Right kidney (tissue), 9 donors: ENCODE results near the gene ASPN.

Experiments
- DNase-seq: peaks from one replicate; pipeline ENCODE4 v3.0.0-alpha.2; 2016
- long read RNA-seq, 8 donors: transcript quantifications; one replicate each; lab custom pipeline, GENCODE V29; 2026

The ASPN gene
- long read RNA-seq, donor 1, partial matches to known transcripts, result 0 of 5 reads
- long read RNA-seq, donor 1, other reads (novel, unspliced or antisense), result 0 of 5 reads
- long read RNA-seq, donor 2, result 0 reads
- long read RNA-seq, donor 3, partial matches to known transcripts, result 0 of 3 reads
- long read RNA-seq, donor 3, other reads (novel, unspliced or antisense), result 0 of 3 reads
- long read RNA-seq, donor 4, partial matches to known transcripts, result 0 of 2 reads
- long read RNA-seq, donor 4, other reads (novel, unspliced or antisense), result 0 of 2 reads
- long read RNA-seq, donor 5, partial matches to known transcripts, result 0 of 4 reads
- long read RNA-seq, donor 5, other reads (novel, unspliced or antisense), result 0 of 4 reads
- long read RNA-seq, donor 6, partial matches to known transcripts, result 0 of 1 reads
- long read RNA-seq, donor 6, other reads (novel, unspliced or antisense), result 0 of 1 reads
- long read RNA-seq, donor 7, partial matches to known transcripts, result 0 of 3 reads
- long read RNA-seq, donor 7, other reads (novel, unspliced or antisense), result 0 of 3 reads
- long read RNA-seq, donor 8, partial matches to known transcripts, result 0 of 4 reads
- long read RNA-seq, donor 8, other reads (novel, unspliced or antisense), result 0 of 4 reads

DNA sequence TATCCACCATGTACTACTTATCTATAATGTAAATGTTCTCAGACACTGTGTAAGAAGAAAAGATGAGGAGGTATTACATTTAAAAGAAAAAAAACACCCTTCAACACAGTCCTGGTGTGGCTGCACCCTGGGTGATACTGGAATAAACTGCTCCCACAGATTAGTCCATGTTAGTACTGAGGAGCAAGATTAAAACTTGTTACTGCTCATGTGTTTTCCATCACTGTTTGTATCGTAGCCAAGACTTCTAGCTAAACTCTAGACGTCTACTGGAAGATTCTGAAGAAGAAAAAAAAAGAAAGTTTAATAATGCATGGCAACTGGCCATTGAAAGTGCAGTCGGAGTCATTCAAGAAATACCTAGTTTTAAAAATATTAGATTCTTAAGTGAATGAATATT, at the start of gene ASPN:
Gene ASPN, minus strand, starts transcription at position 178 of the 400 bp plus-strand sequence.
- no peak for DNase-seq

DNA sequence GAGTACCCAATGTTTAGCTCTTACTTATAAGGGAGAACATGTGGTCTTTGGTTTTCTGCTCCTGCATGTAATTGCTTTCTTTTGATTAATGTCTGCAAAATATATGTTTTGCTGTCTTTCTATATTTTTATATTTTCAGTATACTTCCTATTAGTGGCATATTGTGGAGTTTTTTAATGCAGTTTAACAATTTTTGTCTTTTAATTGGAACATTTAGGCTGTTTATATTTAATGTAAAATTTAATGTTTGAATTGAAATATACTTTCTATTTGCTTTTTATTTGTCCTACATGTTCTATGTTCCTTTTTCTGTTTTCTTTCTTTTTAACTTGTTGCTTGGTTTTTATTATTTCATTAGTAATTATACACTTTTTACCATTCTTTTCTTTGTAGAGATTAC, 48.6 kb upstream of the ASPN start:
- DNase-seq, result no peak

DNA sequence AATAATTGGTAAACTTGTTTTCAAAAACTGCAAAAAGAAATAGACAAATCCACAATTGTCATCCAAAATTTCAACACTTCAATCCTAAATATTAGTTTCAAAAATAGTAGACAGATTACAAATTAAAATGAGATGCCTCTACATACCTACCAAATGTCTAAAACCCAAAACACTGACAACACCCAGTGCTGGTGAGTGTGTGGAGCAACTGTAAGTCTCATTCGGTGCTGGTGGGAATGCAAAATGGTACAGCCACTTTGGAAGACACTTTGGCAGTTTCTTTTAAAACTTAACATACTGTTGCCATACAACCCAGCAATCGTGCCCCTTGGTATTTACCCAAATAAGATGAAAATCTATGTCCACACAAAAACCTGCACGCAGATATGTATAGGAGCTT, 46.8 kb upstream of the ASPN start:
- no peak for DNase-seq

DNA sequence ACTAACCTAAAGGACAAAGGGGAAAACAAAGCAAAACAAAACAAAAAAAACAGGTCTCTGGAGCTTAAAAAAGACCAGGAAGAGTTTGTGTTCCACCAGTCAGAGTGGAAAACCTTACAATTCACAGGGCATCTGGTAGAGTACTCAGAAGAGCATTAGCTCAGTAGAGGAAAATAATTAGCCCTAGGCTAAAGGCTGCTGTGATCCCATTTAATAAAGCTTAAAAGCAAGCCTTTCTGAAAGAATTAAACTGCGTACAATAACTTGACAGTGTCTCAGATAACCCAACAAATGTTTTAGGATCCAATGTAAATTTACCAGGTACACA, 46.2 kb upstream of the ASPN start:
- no peak for DNase-seq

- peak; percentile 38 for DNase-seq
Measured at GRCh38 chr9:92527832-92528521, 45.7 kb upstream of the ASPN start.

DNA sequence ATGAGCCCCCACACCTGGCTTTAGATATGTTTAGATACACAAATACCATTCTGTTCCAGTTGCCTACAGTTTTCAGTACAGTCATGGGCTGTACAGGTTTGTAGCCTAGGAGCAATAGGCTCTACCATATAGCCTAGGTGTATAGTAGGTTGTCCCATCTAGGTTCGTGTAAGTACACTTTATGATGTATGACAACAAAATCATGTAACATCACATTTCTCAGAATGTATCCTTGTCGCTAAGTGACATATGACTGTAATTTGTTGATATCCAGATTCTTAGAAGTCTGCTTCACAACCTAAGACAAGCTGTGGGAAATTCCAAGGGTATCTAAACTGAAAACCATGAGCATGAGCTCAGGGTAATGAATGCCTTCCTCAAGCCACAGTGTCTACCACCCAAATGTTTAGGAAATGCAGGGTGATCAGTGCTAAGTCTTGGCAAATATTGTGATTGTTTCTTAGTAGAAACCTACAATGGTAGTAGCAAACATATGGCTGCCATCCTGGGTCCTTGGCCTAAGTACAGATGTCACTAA, 45.1 kb upstream of the ASPN start:
- DNase-seq, result no peak

DNA sequence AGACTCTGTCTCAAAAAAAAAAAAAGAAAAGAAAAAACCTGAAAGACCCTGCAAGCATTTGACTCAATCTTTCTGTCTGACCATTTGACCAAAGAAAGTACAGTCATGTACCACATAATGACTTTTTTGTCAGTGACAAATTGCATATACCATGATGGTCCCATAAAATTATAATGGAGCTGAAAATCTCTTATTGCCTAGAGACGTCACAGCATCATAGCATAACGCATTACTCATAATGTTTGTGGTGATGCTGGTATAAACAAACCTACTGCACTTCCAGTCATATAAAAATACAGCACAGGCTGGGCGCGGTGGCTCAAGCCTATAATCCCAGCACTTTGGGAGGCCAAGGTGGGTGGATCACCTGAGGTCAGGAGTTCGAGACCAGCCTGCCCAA, 43.0 kb upstream of the ASPN start:
- DNase-seq, result no peak

DNA sequence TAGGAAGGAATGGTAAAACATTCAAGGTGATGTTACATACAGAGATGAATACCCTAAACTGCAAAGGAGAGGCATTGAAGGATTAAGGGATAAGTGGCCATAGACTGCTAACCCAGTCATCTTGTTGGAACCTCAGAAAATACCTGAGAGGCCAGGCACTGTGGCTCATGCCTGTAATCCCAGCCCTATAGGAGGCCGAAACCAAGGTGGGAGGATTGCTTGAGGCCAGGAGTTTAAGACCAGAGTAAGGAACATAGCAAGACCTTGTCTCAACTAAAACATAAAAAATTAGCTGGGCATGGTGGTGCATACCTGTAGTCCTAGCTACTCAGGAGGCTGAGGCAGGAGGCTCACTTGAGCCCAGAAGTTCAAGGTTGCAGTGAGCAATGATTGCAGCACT, 42.6 kb upstream of the ASPN start:
- DNase-seq, result no peak

DNA sequence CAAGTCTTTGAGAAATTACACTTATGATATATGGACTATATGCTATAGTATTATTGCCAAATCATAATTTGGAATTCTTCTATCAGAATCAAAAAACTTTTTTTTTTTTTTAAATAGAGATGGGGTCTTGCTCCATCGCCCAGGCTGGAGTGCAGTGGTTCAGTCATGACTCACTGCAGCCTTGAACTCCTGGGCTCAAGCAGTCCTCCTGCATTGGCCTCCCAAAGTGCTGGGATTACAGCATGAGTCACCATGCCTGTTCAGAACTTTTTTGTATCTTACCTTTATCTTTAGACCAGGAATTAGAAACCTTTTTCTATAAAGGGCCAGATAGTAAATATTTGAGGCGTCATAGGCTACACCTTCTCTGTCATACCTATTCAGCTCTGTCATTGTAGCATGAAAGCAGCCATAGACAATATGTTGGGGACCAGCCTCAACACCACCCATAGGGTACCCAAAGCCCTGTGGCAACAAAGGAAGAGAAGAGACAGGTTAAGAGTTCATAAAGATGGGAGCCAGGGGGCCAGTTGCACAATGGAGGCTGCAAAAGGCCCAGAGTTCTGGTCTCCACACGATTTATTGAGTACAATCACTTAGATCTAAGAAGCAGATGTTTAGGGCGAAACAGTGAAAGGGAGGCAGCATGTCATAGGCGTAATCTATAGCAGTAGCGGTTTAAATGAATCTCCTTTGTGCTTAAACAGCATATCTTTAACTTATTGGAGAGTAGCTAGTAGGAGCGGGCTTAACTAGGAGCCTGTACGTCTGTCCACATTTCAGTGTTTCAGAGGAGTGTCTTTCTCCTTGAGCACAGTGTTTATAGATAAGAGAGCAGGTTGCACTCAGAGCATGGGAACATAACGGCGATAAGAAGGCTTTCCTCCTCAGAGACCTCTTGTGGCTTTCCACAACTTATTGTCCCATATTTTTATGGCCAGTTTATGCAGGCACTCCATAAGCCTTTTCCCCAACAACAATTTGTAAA, 41.0 kb upstream of the ASPN start:
- DNase-seq, result no peak

DNA sequence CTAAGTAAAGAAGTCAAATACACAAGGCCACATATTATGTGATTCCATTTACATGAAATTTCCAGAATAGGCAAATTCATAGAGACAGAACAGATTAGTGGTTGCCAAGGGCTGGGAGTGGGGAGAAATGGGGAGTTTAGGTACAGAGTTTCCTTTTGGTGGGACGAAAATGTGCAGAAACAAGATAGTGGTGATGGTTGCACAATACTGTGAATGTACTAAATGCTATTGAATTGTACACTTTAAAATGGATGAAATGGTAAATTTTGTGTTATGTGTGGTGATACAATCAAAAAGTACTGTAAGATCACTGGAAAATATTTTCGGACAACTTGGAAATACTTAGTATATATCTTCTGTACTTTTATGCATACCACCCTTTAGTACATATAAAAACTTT, 38.5 kb upstream of the ASPN start:
- DNase-seq, result no peak

GRCh38 chr9:92518199-92518598, 35.9 kb upstream of the ASPN start:
- DNase-seq, result no peak

DNA sequence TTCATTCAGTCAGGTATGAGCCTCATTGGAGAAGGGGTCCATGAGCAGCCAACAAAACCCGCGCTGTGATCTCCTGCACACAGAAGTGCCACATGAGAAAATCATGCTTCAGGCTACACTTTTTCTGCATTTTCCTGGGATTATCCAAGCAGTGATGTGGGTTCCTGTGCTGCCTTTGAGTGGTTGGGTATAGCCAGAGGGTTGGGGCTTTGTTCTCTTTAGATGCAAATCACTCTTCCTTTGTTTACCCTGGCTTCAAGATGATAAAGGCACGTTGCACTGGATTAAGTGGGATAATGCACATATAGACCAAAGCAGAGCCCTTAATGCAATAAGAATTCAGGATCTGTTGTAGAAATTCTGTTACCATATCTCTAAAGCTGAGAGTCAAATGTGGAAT, 34.7 kb upstream of the ASPN start:
- DNase-seq, result no peak

GRCh38 chr9:92516521-92516920, 34.2 kb upstream of the ASPN start:
- no peak for DNase-seq

GRCh38 chr9:92514635-92515034, 32.3 kb upstream of the ASPN start:
- no peak for DNase-seq

DNA sequence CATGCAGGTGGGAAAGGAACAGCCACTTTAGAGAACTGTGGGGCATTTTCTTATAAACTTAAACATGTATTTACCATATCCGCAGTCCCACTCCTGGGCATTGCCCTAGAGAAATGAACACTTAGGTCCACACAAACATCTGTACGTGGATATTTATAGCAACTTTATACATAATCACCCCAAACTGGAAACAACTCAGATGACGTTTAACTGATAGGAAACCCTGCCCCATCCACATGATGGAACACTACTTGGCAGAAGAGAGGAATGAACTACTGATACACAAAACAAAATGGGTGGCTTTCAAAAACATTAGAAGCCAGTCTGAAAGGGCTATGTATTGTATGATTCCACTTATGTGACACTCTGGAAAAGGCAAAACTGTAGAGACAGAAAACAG, 31.0 kb upstream of the ASPN start:
- DNase-seq, result no peak

DNA sequence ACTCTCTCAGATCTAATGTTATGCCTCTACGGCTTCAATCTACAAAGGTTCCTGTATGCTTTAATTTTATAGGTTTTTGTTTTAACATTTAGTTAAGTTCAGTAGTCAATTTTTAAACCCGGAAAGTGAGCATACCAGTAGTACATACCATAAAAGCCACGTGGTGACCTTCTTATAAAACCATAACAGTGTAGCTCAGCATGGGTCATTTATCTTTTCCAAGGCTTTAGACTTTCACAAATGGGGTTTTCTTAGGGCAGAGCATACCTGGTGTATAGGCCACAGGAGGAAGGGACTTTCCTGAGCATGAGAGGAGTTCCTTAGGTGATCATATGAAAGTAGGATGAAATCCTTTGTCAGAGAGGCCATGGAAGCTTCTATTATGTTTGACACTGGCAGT, 30.3 kb upstream of the ASPN start:
- no peak for DNase-seq

DNA sequence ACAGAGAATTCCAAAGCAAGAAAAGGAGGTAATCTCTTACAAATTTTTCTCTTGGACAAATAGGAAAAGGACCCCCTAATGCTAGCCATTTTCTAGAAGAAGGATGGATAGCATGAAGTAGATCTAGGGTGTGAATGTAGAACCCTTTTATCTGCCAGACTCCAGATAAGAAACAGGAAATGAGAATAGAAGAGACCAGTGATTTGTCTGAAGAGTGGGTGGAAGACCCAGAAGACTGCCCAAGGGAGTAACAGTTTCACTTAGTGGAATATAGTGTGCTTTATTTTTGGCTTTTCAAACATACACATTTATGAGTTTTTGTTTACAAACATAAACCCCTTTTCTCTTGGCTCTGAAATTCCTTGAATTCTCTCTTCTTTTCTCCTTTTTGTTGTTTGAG, 28.4 kb upstream of the ASPN start:
- no peak for DNase-seq

- DNase-seq, result no peak
Measured at GRCh38 chr9:92509050-92509449, 26.7 kb upstream of the ASPN start.

GRCh38 chr9:92508018-92508820, 25.9 kb upstream of the ASPN start:
- no peak for DNase-seq

GRCh38 chr9:92507496-92507895, 25.2 kb upstream of the ASPN start:
- DNase-seq, result no peak

- no peak for DNase-seq
Measured at GRCh38 chr9:92507005-92507404, 24.7 kb upstream of the ASPN start.
